ENCODE results near the gene CST9L. TPM values are rescaled to one million over a fixed set of nuclear protein-coding genes. Genes with fewer than 3 reads are reported as not detected.

The CST9L gene
- total and polyA plus RNA-seq, 4 experiments from 2014 or later = not detected

GRCh38 chr20:23534801-23535593 lies 33.3 kb downstream of the CST9L start:
- Mint-ChIP-seq H3K4me3 (no peak overlapping the region), H3K27ac (peak overlapping the region in 1 of 7 donors; percentile 62), H3K36me3 (no peaks in the 10 kb centered on the region), H3K9me3 (peaks cover 0 to 5% (median 2%) of the 10 kb centered on the region in 8 donors), H3K27me3 (peaks cover 8 to 11% of the 10 kb centered on the region in 2 donors), H3K4me1 (no peaks in the 10 kb centered on the region)
- no peak overlapping the region for H3K4me3 ChIP-seq (ENCODE audit: low read length in 2 of 2)
- H3K36me3 ChIP-seq (ENCODE audit: insufficient read depth, low read length) = no peaks in the 10 kb centered on the region
- H3K9me3 ChIP-seq (ENCODE audit: control insufficient read depth in 1 of 2, low read length in 2 of 2) = no peaks in the 10 kb centered on the region
- ChIA-PET CTCF (ENCODE audit: partially characterized antibody) (no interaction called here), POLR2A (ENCODE audit: partially characterized antibody) (no interaction called here)
- no peak overlapping the region for H3K27ac ChIP-seq (ENCODE audit: low read depth, low read length)
- no peaks in the 10 kb centered on the region for H3K4me1 ChIP-seq (ENCODE audit: insufficient read depth, low read length)
- intact Hi-C loops (cut with micrococcal nuclease) = no loop called here
- DNase-seq = no peak
- no peaks in the 10 kb centered on the region for H3K27me3 ChIP-seq (ENCODE audit: insufficient read depth, low read length)

DNA sequence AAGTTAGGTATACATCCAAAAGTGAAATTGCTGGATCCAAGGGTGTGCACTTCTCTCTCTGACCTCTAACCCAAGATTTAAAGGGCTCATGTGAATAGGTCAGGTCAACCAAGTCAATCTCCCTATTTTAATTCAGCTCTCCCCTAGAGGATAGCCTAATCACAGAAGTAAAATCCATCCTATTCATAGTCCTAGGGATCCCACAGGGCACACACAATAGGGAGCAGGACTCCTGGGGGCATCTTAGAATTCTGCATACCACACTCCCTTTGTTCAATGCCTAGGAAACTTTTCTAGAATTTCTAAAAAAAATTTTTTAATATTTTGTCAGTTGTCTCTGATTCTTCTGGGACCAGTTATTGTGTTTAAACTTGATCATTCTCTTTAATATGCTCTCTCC lies 35.1 kb downstream of the CST9L start:
- no peak for DNase-seq
- H3K27me3 Mint-ChIP-seq = peaks cover 4 to 5% of the 10 kb centered on the region in 2 donors
- no peak overlapping the region for H3K4me3 ChIP-seq (ENCODE audit: low read length in 2 of 2)
- no peaks in the 10 kb centered on the region for H3K36me3 ChIP-seq (ENCODE audit: insufficient read depth, low read length)
- no peak overlapping the region for H3K27ac Mint-ChIP-seq
- H3K4me1 Mint-ChIP-seq = no peaks in the 10 kb centered on the region
- CTCF ChIA-PET (ENCODE audit: partially characterized antibody) = no interaction called here
- H3K4me3 Mint-ChIP-seq = no peak overlapping the region
- no peak overlapping the region for H3K27ac ChIP-seq (ENCODE audit: low read depth, low read length)
- H3K9me3 ChIP-seq (ENCODE audit: control insufficient read depth in 1 of 2, low read length in 2 of 2) = no peaks in the 10 kb centered on the region
- POLR2A ChIA-PET (ENCODE audit: partially characterized antibody) = no interaction called here
- no peaks in the 10 kb centered on the region for H3K36me3 Mint-ChIP-seq
- H3K4me1 ChIP-seq (ENCODE audit: insufficient read depth, low read length) = no peaks in the 10 kb centered on the region
- H3K9me3 Mint-ChIP-seq = peaks cover 3 to 16% (median 9%) of the 10 kb centered on the region in 8 donors
- intact Hi-C loops (cut with micrococcal nuclease) = no loop called here
- no peaks in the 10 kb centered on the region for H3K27me3 ChIP-seq (ENCODE audit: insufficient read depth, low read length)

DNA sequence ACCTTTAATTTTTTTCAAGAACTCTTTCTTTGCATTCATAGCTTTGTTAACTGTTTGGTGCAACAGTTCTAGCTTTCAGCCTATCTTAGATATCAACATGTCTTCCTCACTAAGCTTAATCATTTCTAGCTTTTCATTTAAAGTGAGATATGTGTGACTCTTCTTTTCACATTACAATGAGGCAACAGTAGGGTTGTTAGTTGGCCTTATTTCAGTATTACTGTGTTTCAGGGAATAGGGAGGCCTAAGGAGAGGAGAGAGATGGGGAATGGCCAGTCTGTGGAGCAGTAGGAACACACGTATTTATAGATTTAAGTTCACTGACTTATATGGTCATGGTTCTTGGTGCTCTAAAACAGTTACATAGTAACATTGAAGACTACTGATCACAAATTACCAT lies 35.8 kb downstream of the CST9L start:
- ChIA-PET CTCF (ENCODE audit: partially characterized antibody) (no interaction called here), POLR2A (ENCODE audit: partially characterized antibody) (no interaction called here)
- no peak overlapping the region for H3K4me3 ChIP-seq (ENCODE audit: low read length in 2 of 2)
- H3K27me3 ChIP-seq (ENCODE audit: insufficient read depth, low read length) = no peaks in the 10 kb centered on the region
- no peak overlapping the region for H3K27ac ChIP-seq (ENCODE audit: low read depth, low read length)
- H3K36me3 ChIP-seq (ENCODE audit: insufficient read depth, low read length) = no peaks in the 10 kb centered on the region
- intact Hi-C loops (cut with micrococcal nuclease) = no loop called here
- no peaks in the 10 kb centered on the region for H3K9me3 ChIP-seq (ENCODE audit: control insufficient read depth in 1 of 2, low read length in 2 of 2)
- H3K4me1 Mint-ChIP-seq = no peaks in the 10 kb centered on the region
- H3K27ac Mint-ChIP-seq = peak overlapping the region in 1 of 7 donors; percentile 72
- peaks cover 3 to 19% (median 13%) of the 10 kb centered on the region in 8 donors for H3K9me3 Mint-ChIP-seq
- no peak overlapping the region for H3K4me3 Mint-ChIP-seq
- no peaks in the 10 kb centered on the region for H3K36me3 Mint-ChIP-seq
- H3K27me3 Mint-ChIP-seq = peaks cover 4 to 5% of the 10 kb centered on the region in 2 donors
- H3K4me1 ChIP-seq (ENCODE audit: insufficient read depth, low read length) = no peaks in the 10 kb centered on the region
- DNase-seq = no peak

DNA sequence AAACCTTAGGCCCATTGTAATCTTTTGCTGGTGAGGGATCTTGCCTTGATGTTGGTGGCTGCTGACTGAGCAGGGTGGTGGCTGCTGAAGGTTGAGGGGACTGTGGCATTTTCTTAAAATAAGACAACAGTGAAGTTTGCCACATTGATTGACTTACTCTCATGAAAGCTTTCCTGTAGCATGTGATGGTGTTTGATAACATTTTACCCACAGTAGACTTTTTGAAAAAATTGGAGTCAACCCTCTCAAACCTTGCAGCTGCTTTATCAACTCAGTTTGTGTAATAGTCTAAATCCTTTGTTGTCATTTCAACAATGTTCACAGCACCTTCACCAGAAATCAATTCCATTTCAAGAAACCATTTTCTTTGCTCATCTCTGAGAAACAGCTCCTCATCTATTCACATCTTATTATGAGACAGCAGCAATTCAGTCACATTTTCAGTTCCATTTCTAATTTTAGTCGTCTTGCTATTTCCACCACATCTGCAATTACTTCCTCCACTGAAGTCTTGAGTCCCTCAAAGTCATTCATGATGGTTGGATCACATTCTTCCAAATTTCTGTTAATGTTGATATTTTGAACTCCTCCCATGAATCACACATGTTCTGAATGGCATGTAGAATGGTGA lies 37.2 kb downstream of the CST9L start:
- no peak overlapping the region for H3K4me3 ChIP-seq (ENCODE audit: low read length in 2 of 2)
- Mint-ChIP-seq H3K4me1 (no peaks in the 10 kb centered on the region), H3K27ac (no peak overlapping the region), H3K9me3 (peaks cover 3 to 20% (median 15%) of the 10 kb centered on the region in 8 donors), H3K4me3 (no peak overlapping the region), H3K36me3 (no peaks in the 10 kb centered on the region), H3K27me3 (peaks cover 2 to 3% of the 10 kb centered on the region in 2 donors)
- CTCF ChIA-PET (ENCODE audit: partially characterized antibody) = no interaction called here
- H3K9me3 ChIP-seq (ENCODE audit: control insufficient read depth in 1 of 2, low read length in 2 of 2) = no peaks in the 10 kb centered on the region
- DNase-seq = no peak
- H3K4me1 ChIP-seq (ENCODE audit: insufficient read depth, low read length) = no peaks in the 10 kb centered on the region
- H3K27me3 ChIP-seq (ENCODE audit: insufficient read depth, low read length) = no peaks in the 10 kb centered on the region
- POLR2A ChIA-PET (ENCODE audit: partially characterized antibody) = no interaction called here
- H3K27ac ChIP-seq (ENCODE audit: low read depth, low read length) = no peak overlapping the region
- H3K36me3 ChIP-seq (ENCODE audit: insufficient read depth, low read length) = no peaks in the 10 kb centered on the region
- intact Hi-C loops (cut with micrococcal nuclease) = no loop called here

DNA sequence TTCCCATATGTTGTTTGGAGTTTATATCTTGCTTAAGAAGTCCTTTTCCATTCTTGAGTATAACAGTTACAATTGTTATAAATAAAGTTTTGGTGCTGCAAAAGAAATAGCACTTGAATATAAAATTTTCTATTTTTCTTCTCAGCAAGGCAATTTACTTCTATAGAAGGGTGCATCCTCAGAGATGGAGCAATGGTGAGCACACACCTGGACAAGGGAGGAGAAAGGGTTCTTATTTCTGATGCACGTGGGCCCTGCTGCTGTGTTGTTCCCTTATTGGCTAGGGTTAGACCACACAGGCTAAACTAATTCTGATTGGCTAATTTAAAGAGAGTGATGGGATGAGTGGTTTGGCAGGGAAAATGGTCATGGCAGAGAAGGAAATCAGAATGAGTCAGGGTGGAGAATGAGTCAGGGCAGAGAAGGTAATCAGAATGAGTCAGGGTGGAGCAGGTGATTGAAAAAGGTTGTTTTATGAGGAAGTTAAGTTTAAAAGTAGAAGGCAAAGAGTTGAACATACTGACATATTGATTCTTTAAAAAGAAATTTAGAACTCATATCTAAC lies 39.3 kb downstream of the CST9L start:
- intact Hi-C loops (cut with micrococcal nuclease) = no loop called here

DNA sequence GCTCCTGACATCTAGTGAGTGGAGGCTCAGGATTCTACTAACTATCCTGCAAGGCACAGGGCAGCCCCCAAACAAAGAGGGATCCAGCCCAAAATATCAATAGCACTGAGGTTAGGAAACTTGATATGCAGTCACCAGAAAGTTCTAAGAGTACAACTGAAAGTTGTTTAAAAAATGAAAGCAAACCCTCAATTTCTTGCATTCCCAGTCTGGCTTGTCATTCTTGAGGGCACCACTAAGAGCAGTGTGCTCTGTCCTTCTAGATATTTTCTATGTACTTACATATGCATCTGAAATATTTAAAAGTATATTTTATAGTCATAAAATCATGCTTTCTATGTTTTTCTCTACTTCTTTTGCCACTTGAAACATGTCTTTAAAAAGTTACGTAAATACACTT lies 41.4 kb downstream of the CST9L start:
- no peaks in the 10 kb centered on the region for H3K9me3 ChIP-seq (ENCODE audit: control insufficient read depth in 1 of 2, low read length in 2 of 2)
- H3K27me3 ChIP-seq (ENCODE audit: insufficient read depth, low read length) = no peaks in the 10 kb centered on the region
- peaks cover 1 to 4% of the 10 kb centered on the region in 2 donors for H3K27me3 Mint-ChIP-seq
- H3K4me1 Mint-ChIP-seq = no peaks in the 10 kb centered on the region
- DNase-seq = no peak
- POLR2A ChIA-PET (ENCODE audit: partially characterized antibody) = no interaction called here
- H3K9me3 Mint-ChIP-seq = peaks cover 3 to 20% (median 15%) of the 10 kb centered on the region in 8 donors
- no peak overlapping the region for H3K27ac Mint-ChIP-seq
- H3K4me3 ChIP-seq (ENCODE audit: low read length in 2 of 2) = no peak overlapping the region
- no peaks in the 10 kb centered on the region for H3K4me1 ChIP-seq (ENCODE audit: insufficient read depth, low read length)
- no peaks in the 10 kb centered on the region for H3K36me3 ChIP-seq (ENCODE audit: insufficient read depth, low read length)
- CTCF ChIA-PET (ENCODE audit: partially characterized antibody) = no interaction called here
- H3K27ac ChIP-seq (ENCODE audit: low read depth, low read length) = no peak overlapping the region
- no peak overlapping the region for H3K4me3 Mint-ChIP-seq
- no peaks in the 10 kb centered on the region for H3K36me3 Mint-ChIP-seq
- intact Hi-C loops (cut with micrococcal nuclease) = no loop called here

More for the DNA sequence above, 39.3 kb downstream of the CST9L start:
- H3K27me3 ChIP-seq (ENCODE audit: insufficient read depth, low read length) = no peaks in the 10 kb centered on the region
- Mint-ChIP-seq H3K4me1 (no peaks in the 10 kb centered on the region), H3K27ac (no peak overlapping the region), H3K36me3 (no peaks in the 10 kb centered on the region), H3K9me3 (peaks cover 3 to 20% (median 15%) of the 10 kb centered on the region in 8 donors), H3K4me3 (no peak overlapping the region), H3K27me3 (peaks cover 2 to 3% of the 10 kb centered on the region in 2 donors)
- ChIA-PET CTCF (ENCODE audit: partially characterized antibody) (no interaction called here), POLR2A (ENCODE audit: partially characterized antibody) (no interaction called here)
- no peak overlapping the region for H3K4me3 ChIP-seq (ENCODE audit: low read length in 2 of 2)
- DNase-seq = no peak
- no peaks in the 10 kb centered on the region for H3K36me3 ChIP-seq (ENCODE audit: insufficient read depth, low read length)
- H3K27ac ChIP-seq (ENCODE audit: low read depth, low read length) = no peak overlapping the region
- H3K4me1 ChIP-seq (ENCODE audit: insufficient read depth, low read length) = no peaks in the 10 kb centered on the region
- H3K9me3 ChIP-seq (ENCODE audit: control insufficient read depth in 1 of 2, low read length in 2 of 2) = no peaks in the 10 kb centered on the region

GRCh38 chr20:23524146-23524545 lies 44.1 kb downstream of the CST9L start:
- no peak overlapping the region for H3K27ac ChIP-seq (ENCODE audit: low read depth, low read length)
- H3K4me1 ChIP-seq (ENCODE audit: insufficient read depth, low read length) = no peaks in the 10 kb centered on the region
- no peak for DNase-seq
- POLR2A ChIA-PET (ENCODE audit: partially characterized antibody) = no interaction called here
- H3K4me3 Mint-ChIP-seq = no peak overlapping the region
- intact Hi-C loops (cut with micrococcal nuclease) = no loop called here
- H3K27me3 Mint-ChIP-seq = peaks cover 7 to 8% of the 10 kb centered on the region in 2 donors
- CTCF ChIA-PET (ENCODE audit: partially characterized antibody) = no interaction called here
- no peaks in the 10 kb centered on the region for H3K9me3 ChIP-seq (ENCODE audit: control insufficient read depth in 1 of 2, low read length in 2 of 2)
- H3K36me3 Mint-ChIP-seq = no peaks in the 10 kb centered on the region
- H3K27me3 ChIP-seq (ENCODE audit: insufficient read depth, low read length) = no peaks in the 10 kb centered on the region
- H3K4me3 ChIP-seq (ENCODE audit: low read length in 2 of 2) = no peak overlapping the region
- no peaks in the 10 kb centered on the region for H3K36me3 ChIP-seq (ENCODE audit: insufficient read depth, low read length)
- peaks cover 5 to 15% (median 12%) of the 10 kb centered on the region in 8 donors for H3K9me3 Mint-ChIP-seq
- no peaks in the 10 kb centered on the region for H3K4me1 Mint-ChIP-seq
- no peak overlapping the region for H3K27ac Mint-ChIP-seq
